ENCODE data around the gene OPA1.

OPA1 gene

GRCh38 chr3:193744048-193744821, 151.2 kb downstream of the OPA1 start:
- DNase-seq, result no peak

- peak; percentile 18 for DNase-seq
Observed at GRCh38 chr3:193744822-193745684, 152.0 kb downstream of the OPA1 start.

- DNase-seq, result no peak
Observed at GRCh38 chr3:193746832-193747231, 153.8 kb downstream of the OPA1 start.
